SK-N-MC (cell line): ENCODE data around the gene PLVAP.

Source experiments
- EZH2 ChIP-seq: fragments of 200-600 bp; sonication (generic); IDR thresholded peaks from one replicate; pipeline ENCODE4 v1.6.1; 2017; ENCODE audit warnings: antibody characterized with exemption
- POLR2AphosphoS5 ChIP-seq: IDR thresholded peaks from 2 replicates; pipeline ENCODE4 v1.6.1; 2012; ENCODE audit warnings: mild to moderate bottlenecking, low read depth, low read length, borderline replicate concordance

DNA sequence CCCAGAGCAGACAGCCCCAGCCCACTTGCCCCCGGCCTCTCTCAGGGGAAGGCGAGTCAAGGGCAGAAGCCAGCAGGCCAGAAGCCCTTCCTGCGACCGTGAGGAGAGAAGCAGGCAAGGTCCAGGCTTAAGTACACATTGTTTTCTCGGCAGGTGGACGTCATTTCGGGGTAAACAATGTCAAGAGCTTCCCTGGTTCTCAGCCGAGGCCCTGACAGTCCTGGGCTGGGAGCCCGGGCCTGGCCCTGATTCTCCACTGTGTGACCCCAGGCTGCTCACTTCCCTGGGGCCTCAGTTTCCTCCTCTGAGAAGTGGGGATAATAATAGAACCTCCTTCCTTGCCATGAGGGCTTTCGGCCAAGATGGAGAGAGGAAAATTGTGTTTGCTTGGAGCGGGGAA, 19.4 kb downstream of the PLVAP start:
- TF ChIP-seq EZH2 (no peak), POLR2AphosphoS5 (no peak)
